ENCODE results near the gene GHITM. TPM values are rescaled to one million over a fixed set of nuclear protein-coding genes. Genes with fewer than 3 reads are reported as not detected.

The GHITM gene
- total RNA-seq, 2 donors from 2014 or later, result 242 to 490 TPM

- no peaks in the 10 kb centered on the region for H3K27me3 ChIP-seq
- TF ChIP-seq CTCF (IDR thresholded peaks at IDR 0.05), result no peak
- peak overlapping the region; percentile 13 to 56 for H3K4me3 ChIP-seq
- H3K27ac ChIP-seq, result no peak overlapping the region
- no peak for DNase-seq (ENCODE audit: low spot score)
- H3K36me3 ChIP-seq, result no peaks in the 10 kb centered on the region
- H3K9me3 ChIP-seq, result no peaks in the 10 kb centered on the region
- H3K4me1 ChIP-seq, result peaks cover 0 to 16% of the 10 kb centered on the region in 2 donors
These were observed 54.6 kb downstream of the GHITM start for GRCh38 chr10:84193846-84194423.

- Histone ChIP-seq H3K27me3 (no peaks in the 10 kb centered on the region), H3K36me3 (no peaks in the 10 kb centered on the region), H3K4me3 (peak within 1 kb of the TSS; percentile 13 to 56), H3K9me3 (no peaks in the 10 kb centered on the region), H3K4me1 (peaks cover 0 to 16% of the 10 kb centered on the region in 2 donors), H3K27ac (no peak within 1 kb of the TSS)
- DNase-seq (ENCODE audit: low spot score), result no peak
- TF ChIP-seq CTCF (IDR thresholded peaks at IDR 0.05), result no peak
These were observed 55.2 kb downstream of the GHITM start, which contains the start of gene CDHR1 for GRCh38 chr10:84194424-84195043. TSS of gene CDHR1 (plus strand) at chr10:84194537. CDS start at chr10:84194761, 224 bp downstream.

- peak overlapping the region; percentile 13 to 56 for H3K4me3 ChIP-seq
- H3K36me3 ChIP-seq, result no peaks in the 10 kb centered on the region
- H3K9me3 ChIP-seq, result no peaks in the 10 kb centered on the region
- DNase-seq (ENCODE audit: low spot score), result no peak
- no peak overlapping the region for H3K27ac ChIP-seq
- no peak for TF ChIP-seq CTCF (IDR thresholded peaks at IDR 0.05)
- H3K4me1 ChIP-seq, result peaks cover 0 to 16% of the 10 kb centered on the region in 2 donors
- H3K27me3 ChIP-seq, result no peaks in the 10 kb centered on the region
These were observed 55.9 kb downstream of the GHITM start for GRCh38 chr10:84195044-84195830.

- H3K27me3 ChIP-seq, result no peaks in the 10 kb centered on the region
These were observed 56.8 kb downstream of the GHITM start for GRCh38 chr10:84196083-84196482.

GRCh38 chr10:84196941-84197340 is 57.6 kb downstream of the GHITM start:
- Histone ChIP-seq H3K36me3 (no peaks in the 10 kb centered on the region), H3K27ac (no peak overlapping the region), H3K27me3 (no peaks in the 10 kb centered on the region), H3K9me3 (no peaks in the 10 kb centered on the region), H3K4me1 (peaks cover 0 to 16% of the 10 kb centered on the region in 2 donors), H3K4me3 (no peak overlapping the region)
- TF ChIP-seq CTCF (IDR thresholded peaks at IDR 0.05), result no peak
- DNase-seq (ENCODE audit: low spot score), result no peak

More at GRCh38 chr10:84196083-84196482, 56.8 kb downstream of the GHITM start:
- H3K4me3 ChIP-seq, result no peak overlapping the region
- peaks cover 0 to 16% of the 10 kb centered on the region in 2 donors for H3K4me1 ChIP-seq
- no peak for DNase-seq (ENCODE audit: low spot score)
- H3K9me3 ChIP-seq, result no peaks in the 10 kb centered on the region
- H3K36me3 ChIP-seq, result no peaks in the 10 kb centered on the region
- H3K27ac ChIP-seq, result no peak overlapping the region
- no peak for TF ChIP-seq CTCF (IDR thresholded peaks at IDR 0.05)

All from right atrium auricular region (tissue), 2 donors.